CD4-positive, CD25-positive, alpha-beta regulatory T cell (primary cell): ENCODE measurements around the gene STAG3. TPM values are rescaled to one million over a fixed set of nuclear protein-coding genes. Genes with fewer than 3 reads are reported as not detected.
"Not testable (repeated sequence)": the region's sequence is repeated elsewhere in the genome, so short reads cannot be mapped to it uniquely, and the experiment has no call there.

ENCODE experiments used
- ATAC-seq, 2 donors: fragments of 150-1000 bp; cut with Tn5 transposase; one replicate each; pipeline ENCODE4 v1.10.0; 2021; ENCODE audit warnings: low read depth in 2 of 2, moderate number of reproducible peaks in 2 of 2, moderate library complexity in 1 of 2
- DNase-seq, 3 donors: peaks; one replicate each; pipeline versions ENCODE4 v3.0.0 to v3.0.0-alpha.2; 2012 to 2022; ENCODE audit warnings: mixed read lengths in 1 of 3
- H3K27ac ChIP-seq: one replicate; pipeline ENCODE4 v1.7.0; 2013; ENCODE audit warnings: mild to moderate bottlenecking, low read length; ENCODE audit not compliant: insufficient read depth, poor library complexity, severe bottlenecking
- H3K27me3 ChIP-seq: one replicate; pipeline ENCODE4 v1.7.0; 2013; ENCODE audit warnings: low read length; ENCODE audit not compliant: control insufficient read depth, insufficient read depth
- H3K36me3 ChIP-seq: one replicate; pipeline ENCODE4 v1.7.0; 2013; ENCODE audit warnings: mild to moderate bottlenecking, low read length, moderate library complexity; ENCODE audit not compliant: control insufficient read depth, insufficient read depth
- H3K4me1 ChIP-seq: 2 replicates; pipeline ENCODE4 v1.7.0; 2013; ENCODE audit warnings: mild to moderate bottlenecking, low read length; ENCODE audit not compliant: insufficient read depth, control insufficient read depth, poor library complexity, severe bottlenecking
- H3K4me3 ChIP-seq: one replicate; pipeline ENCODE4 v1.7.0; 2013; ENCODE audit warnings: low read depth, mild to moderate bottlenecking, low read length, moderate library complexity
- H3K9me3 ChIP-seq, 2 experiments: 1 replicate in 1 of 2; 2 replicates in 1 of 2; pipeline ENCODE4 v1.7.0; 2013; ENCODE audit warnings: low read length in 2 of 2, mild to moderate bottlenecking in 1 of 2, moderate library complexity in 1 of 2; ENCODE audit not compliant: control insufficient read depth in 2 of 2
- H3K27ac Mint-ChIP-seq, 3 donors: one replicate each; pipeline ENCODE4 v1.8.0; 2020 to 2022; ENCODE audit warnings: mild to moderate bottlenecking in 3 of 3, mixed read lengths in 3 of 3, moderate library complexity in 2 of 3
- H3K27me3 Mint-ChIP-seq: one replicate; pipeline ENCODE4 v1.8.0; 2022; ENCODE audit warnings: mild to moderate bottlenecking, mixed read lengths
- H3K36me3 Mint-ChIP-seq: one replicate; pipeline ENCODE4 v1.8.0; 2020; ENCODE audit warnings: mixed read lengths
- H3K4me1 Mint-ChIP-seq, 4 donors: one replicate each; pipeline ENCODE4 v1.8.0; 2020 to 2022; ENCODE audit warnings: mixed read lengths in 4 of 4, mild to moderate bottlenecking in 1 of 4
- H3K4me3 Mint-ChIP-seq, 4 donors: one replicate each; pipeline ENCODE4 v1.8.0; 2020 to 2022; ENCODE audit warnings: mild to moderate bottlenecking in 4 of 4, mixed read lengths in 4 of 4, moderate library complexity in 3 of 4
- H3K9me3 Mint-ChIP-seq, 7 donors: one replicate each; pipeline ENCODE4 v1.8.0; 2020 to 2022; ENCODE audit warnings: mixed read lengths in 7 of 7, mild to moderate bottlenecking in 3 of 7, moderate library complexity in 2 of 7
- polyA plus RNA-seq, 4 donors: library from polyadenylated mRNA; unstranded; fragments of 300-500 nt; fragmentation: Illumina TruSeq; gene quantifications; one replicate each; pipeline ENCODE4 v1.2.3, GENCODE V29; 2021
- total RNA-seq: library from RNA; stranded (reverse); gene quantifications from one replicate; pipeline ENCODE4 v1.2.3, GENCODE V29; 2022

The STAG3 gene
- total and polyA plus RNA-seq, 5 donors from 2014 or later, result 0.53 to 6.2 (median 0.82) TPM

GRCh38 chr7:100137851-100138760, 39.6 kb upstream of the STAG3 start:
- peaks cover 3% of the 10 kb centered on the region for H3K4me1 ChIP-seq
- DNase-seq (peak in 1 of 3 donors; percentile 35), ATAC-seq (peak; percentile 37)
- H3K36me3 ChIP-seq, result no peaks in the 10 kb centered on the region
- peaks cover 2% of the 10 kb centered on the region for H3K27me3 ChIP-seq
- H3K4me3 ChIP-seq, result no peak overlapping the region
- Mint-ChIP-seq H3K9me3 (no peaks in the 10 kb centered on the region), H3K27me3 (peaks cover 2% of the 10 kb centered on the region), H3K36me3 (no peaks in the 10 kb centered on the region), H3K4me3 (peak overlapping the region in 2 of 4 donors; percentile 21 to 76), H3K27ac (peak overlapping the region in 1 of 3 donors; percentile 32), H3K4me1 (peaks cover 0 to 8% (median 4%) of the 10 kb centered on the region in 4 donors)
- H3K27ac ChIP-seq, result no peak overlapping the region
- no peaks in the 10 kb centered on the region for H3K9me3 ChIP-seq

GRCh38 chr7:100141555-100141949, 36.2 kb upstream of the STAG3 start:
- Histone ChIP-seq H3K9me3 (no peaks in the 10 kb centered on the region), H3K4me3 (no peak overlapping the region), H3K27ac (no peak overlapping the region), H3K4me1 (peaks cover 3% of the 10 kb centered on the region), H3K36me3 (no peaks in the 10 kb centered on the region), H3K27me3 (peaks cover 2% of the 10 kb centered on the region)
- H3K27ac Mint-ChIP-seq, result no peak overlapping the region
- ATAC-seq (no peak), DNase-seq (no peak)
- no peaks in the 10 kb centered on the region for H3K9me3 Mint-ChIP-seq
- H3K27me3 Mint-ChIP-seq, result peaks cover 4% of the 10 kb centered on the region
- no peaks in the 10 kb centered on the region for H3K36me3 Mint-ChIP-seq
- peaks cover 0 to 8% (median 4%) of the 10 kb centered on the region in 4 donors for H3K4me1 Mint-ChIP-seq
- no peak overlapping the region for H3K4me3 Mint-ChIP-seq

GRCh38 chr7:100142461-100142860, 35.3 kb upstream of the STAG3 start:
- Mint-ChIP-seq H3K36me3 (no peaks in the 10 kb centered on the region), H3K9me3 (no peaks in the 10 kb centered on the region), H3K4me3 (no peak overlapping the region), H3K27me3 (peaks cover 4% of the 10 kb centered on the region), H3K4me1 (peaks cover 0 to 8% (median 4%) of the 10 kb centered on the region in 4 donors), H3K27ac (no peak overlapping the region)
- Histone ChIP-seq H3K27ac (no peak overlapping the region), H3K4me3 (no peak overlapping the region), H3K36me3 (no peaks in the 10 kb centered on the region), H3K27me3 (peaks cover 2% of the 10 kb centered on the region), H3K9me3 (no peaks in the 10 kb centered on the region), H3K4me1 (peaks cover 3% of the 10 kb centered on the region)
- no peak for ATAC-seq
- DNase-seq, result no peak

GRCh38 chr7:100146350-100146749, 31.4 kb upstream of the STAG3 start:
- not testable (repeated sequence) for DNase-seq, H3K27ac Mint-ChIP-seq, H3K36me3 ChIP-seq, H3K4me3 ChIP-seq, H3K27me3 ChIP-seq, H3K36me3 Mint-ChIP-seq, H3K9me3 ChIP-seq, H3K4me3 Mint-ChIP-seq, H3K27ac ChIP-seq, H3K27me3 Mint-ChIP-seq, H3K9me3 Mint-ChIP-seq, ATAC-seq
- H3K4me1 ChIP-seq, result peaks cover 24% of the 10 kb centered on the region
- H3K4me1 Mint-ChIP-seq, result peaks cover 7 to 27% (median 14%) of the 10 kb centered on the region in 4 donors

GRCh38 chr7:100147278-100147677, 30.4 kb upstream of the STAG3 start:
- Histone ChIP-seq H3K4me3 (no peak overlapping the region), H3K27me3 (no peaks in the 10 kb centered on the region), H3K4me1 (peaks cover 24% of the 10 kb centered on the region), H3K27ac (no peak overlapping the region), H3K9me3 (no peaks in the 10 kb centered on the region), H3K36me3 (no peaks in the 10 kb centered on the region)
- no peak overlapping the region for H3K27ac Mint-ChIP-seq
- no peak overlapping the region for H3K4me3 Mint-ChIP-seq
- peaks cover 4% of the 10 kb centered on the region for H3K27me3 Mint-ChIP-seq
- DNase-seq, result no peak
- ATAC-seq, result no peak
- H3K4me1 Mint-ChIP-seq, result peaks cover 7 to 36% (median 20%) of the 10 kb centered on the region in 4 donors
- no peaks in the 10 kb centered on the region for H3K9me3 Mint-ChIP-seq
- H3K36me3 Mint-ChIP-seq, result peaks cover 8% of the 10 kb centered on the region

- Histone ChIP-seq H3K36me3 (peaks cover 8% of the 10 kb centered on the region), H3K9me3 (no peaks in the 10 kb centered on the region), H3K27ac (peak overlapping the region; percentile 95), H3K27me3 (no peaks in the 10 kb centered on the region), H3K4me1 (peaks cover 24% of the 10 kb centered on the region), H3K4me3 (peak overlapping the region; percentile 89)
- peak; percentile 1 for ATAC-seq
- no peak for DNase-seq
- Mint-ChIP-seq H3K36me3 (peaks cover 12% of the 10 kb centered on the region), H3K9me3 (no peaks in the 10 kb centered on the region), H3K27me3 (peaks cover under 1% of the 10 kb centered on the region), H3K27ac (peak overlapping the region; percentile 97 to 99 (median 98)), H3K4me3 (peak overlapping the region; percentile 90 to 99 (median 92)), H3K4me1 (peaks cover 7 to 45% (median 26%) of the 10 kb centered on the region in 4 donors)
Measured at GRCh38 chr7:100148225-100148558, 29.5 kb upstream of the STAG3 start.

GRCh38 chr7:100148559-100149328, 29.0 kb upstream of the STAG3 start, which contains the start of gene LAMTOR4:
Gene LAMTOR4 (plus strand): TSS chr7:100148918. CDS start chr7:100148973, 55 bp downstream.
- H3K9me3 Mint-ChIP-seq, result no peaks in the 10 kb centered on the region
- H3K27me3 Mint-ChIP-seq, result no peaks in the 10 kb centered on the region
- H3K4me3 ChIP-seq, result peak within 1 kb of the TSS; percentile 89
- peaks cover 7 to 49% (median 29%) of the 10 kb centered on the region in 4 donors for H3K4me1 Mint-ChIP-seq
- H3K36me3 Mint-ChIP-seq, result peaks cover 15% of the 10 kb centered on the region
- ATAC-seq (peak; percentile 96 to 98), DNase-seq (peak; percentile 98 to 99 (median 99))
- H3K36me3 ChIP-seq, result peaks cover 11% of the 10 kb centered on the region
- H3K27ac Mint-ChIP-seq, result peak within 1 kb of the TSS; percentile 97 to 99 (median 98)
- H3K27ac ChIP-seq, result peak within 1 kb of the TSS; percentile 95
- H3K27me3 ChIP-seq, result no peaks in the 10 kb centered on the region
- peak within 1 kb of the TSS; percentile 90 to 99 (median 92) for H3K4me3 Mint-ChIP-seq
- H3K4me1 ChIP-seq, result peaks cover 24% of the 10 kb centered on the region
- H3K9me3 ChIP-seq, result no peaks in the 10 kb centered on the region
